Measurements from ENCODE around the gene SLC4A2.

SLC4A2 gene

DNA sequence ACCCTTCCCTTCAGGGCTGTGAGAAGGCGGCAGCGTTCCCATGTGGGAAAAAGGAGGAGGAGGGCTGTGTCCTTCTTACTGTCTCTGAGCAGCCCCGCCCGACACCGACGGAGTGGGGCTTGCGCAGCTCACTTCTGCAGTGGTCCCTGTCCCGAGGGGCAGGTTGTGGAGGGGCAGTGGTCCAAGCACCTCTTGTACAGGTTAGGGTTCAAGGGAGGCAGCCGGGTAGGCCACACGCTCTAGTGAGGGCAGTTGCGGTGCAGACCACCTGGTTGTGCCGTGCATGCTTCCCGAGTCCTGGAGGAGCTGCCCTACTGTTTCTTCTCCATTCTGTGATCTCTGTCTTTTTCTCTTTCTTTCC lies 59.6 kb downstream of the SLC4A2 start:
- TF ChIP-seq, protein P1, sequence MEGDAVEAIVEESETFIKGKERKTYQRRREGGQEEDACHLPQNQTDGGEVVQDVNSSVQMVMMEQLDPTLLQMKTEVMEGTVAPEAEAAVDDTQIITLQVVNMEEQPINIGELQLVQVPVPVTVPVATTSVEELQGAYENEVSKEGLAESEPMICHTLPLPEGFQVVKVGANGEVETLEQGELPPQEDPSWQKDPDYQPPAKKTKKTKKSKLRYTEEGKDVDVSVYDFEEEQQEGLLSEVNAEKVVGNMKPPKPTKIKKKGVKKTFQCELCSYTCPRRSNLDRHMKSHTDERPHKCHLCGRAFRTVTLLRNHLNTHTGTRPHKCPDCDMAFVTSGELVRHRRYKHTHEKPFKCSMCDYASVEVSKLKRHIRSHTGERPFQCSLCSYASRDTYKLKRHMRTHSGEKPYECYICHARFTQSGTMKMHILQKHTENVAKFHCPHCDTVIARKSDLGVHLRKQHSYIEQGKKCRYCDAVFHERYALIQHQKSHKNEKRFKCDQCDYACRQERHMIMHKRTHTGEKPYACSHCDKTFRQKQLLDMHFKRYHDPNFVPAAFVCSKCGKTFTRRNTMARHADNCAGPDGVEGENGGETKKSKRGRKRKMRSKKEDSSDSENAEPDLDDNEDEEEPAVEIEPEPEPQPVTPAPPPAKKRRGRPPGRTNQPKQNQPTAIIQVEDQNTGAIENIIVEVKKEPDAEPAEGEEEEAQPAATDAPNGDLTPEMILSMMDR (IDR thresholded peaks at IDR 0.05; ENCODE audit: borderline replicate concordance, insufficient read depth, low read depth, low read length): no peak
- H3K4me3 ChIP-seq (ENCODE audit: low read depth, low read length): no peak overlapping the region

DNA sequence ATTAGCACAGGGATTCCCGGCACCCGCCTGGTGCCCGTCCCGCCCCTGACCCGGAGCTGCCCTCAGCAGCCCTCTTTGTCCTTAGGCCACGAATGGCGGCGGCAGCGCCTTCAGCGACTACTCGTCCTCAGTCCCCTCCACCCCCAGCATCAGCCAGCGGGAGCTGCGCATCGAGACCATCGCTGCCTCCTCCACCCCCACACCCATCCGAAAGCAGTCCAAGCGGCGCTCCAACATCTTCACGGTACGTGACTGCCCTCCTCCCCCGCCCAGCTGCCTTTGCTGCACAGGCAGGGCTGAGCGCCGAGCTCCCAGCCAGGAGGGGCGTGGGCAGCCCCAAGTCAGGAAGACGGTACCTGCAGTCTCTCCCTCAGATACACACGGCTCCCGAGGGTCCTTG lies 60.5 kb downstream of the SLC4A2 start:
- TF ChIP-seq, protein P1 (IDR thresholded peaks at IDR 0.05; ENCODE audit: borderline replicate concordance, insufficient read depth, low read depth, low read length): no peak

DNA sequence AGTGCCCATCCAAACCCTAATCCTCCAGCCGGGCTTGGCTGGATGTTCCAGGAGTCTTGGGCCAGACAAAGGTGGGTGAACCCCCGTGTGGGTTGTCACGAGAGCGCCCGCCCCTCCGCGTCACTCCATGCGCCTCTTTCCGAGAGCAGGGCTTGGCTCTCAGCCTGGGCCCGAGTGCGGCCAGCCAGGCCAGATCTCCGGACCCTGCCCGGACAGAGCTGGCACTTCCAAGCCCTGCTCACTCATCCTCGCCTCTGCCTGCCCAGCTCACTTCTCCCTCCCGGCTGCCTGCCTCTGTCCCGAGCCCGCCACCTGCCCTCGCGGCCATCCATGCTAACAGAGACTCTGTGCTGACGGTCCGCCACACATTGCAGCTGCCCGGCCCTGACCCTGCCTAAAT lies 61.5 kb downstream of the SLC4A2 start:
- no peak overlapping the region for H3K4me3 ChIP-seq (ENCODE audit: low read depth, low read length)
- TF ChIP-seq, protein P1 (IDR thresholded peaks at IDR 0.05; ENCODE audit: borderline replicate concordance, insufficient read depth, low read depth, low read length): no peak

More for the DNA sequence above, 60.5 kb downstream of the SLC4A2 start:
- H3K4me3 ChIP-seq (ENCODE audit: low read depth, low read length): no peak overlapping the region

DNA sequence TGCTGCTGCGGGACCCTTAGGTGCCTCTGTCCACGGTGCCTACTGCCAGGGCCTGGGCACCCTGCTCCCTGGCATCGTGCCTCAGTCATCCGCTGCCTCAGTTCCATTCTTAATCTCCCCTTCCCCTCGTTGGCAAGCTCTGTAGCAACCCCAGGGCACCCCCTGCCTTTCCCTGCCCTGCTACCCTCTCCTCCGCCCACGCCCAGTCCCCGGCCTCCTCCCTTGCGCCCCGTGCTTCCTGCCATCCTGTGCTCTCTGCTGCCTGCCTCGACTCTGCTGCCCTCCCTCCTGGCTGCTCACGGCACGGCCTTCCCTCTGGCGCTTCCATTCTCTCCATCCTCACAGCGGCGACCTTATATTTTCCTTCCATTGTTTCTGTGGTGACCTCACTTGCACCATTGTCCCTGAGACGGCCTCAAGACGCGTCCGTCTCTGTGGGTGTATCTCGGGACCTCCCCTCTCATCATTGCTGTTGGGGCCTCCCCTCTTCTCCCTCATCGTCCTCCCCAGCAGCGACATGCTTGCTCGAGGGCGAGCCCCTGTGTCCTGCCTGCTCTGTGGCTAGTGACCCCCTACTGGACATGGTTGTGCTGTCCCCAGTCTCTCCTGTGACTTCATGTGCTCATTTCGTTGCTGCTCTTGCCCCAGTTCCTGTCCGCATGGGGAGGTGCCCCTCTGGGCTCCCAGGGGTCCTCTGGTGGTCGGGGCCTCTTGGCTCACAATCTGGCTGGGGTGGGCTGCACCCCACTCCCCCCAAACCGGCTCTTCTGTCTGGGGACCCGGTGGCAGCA lies 62.2 kb downstream of the SLC4A2 start:
- no peak overlapping the region for H3K4me3 ChIP-seq (ENCODE audit: low read depth, low read length)
- TF ChIP-seq, protein P1 (IDR thresholded peaks at IDR 0.05; ENCODE audit: borderline replicate concordance, insufficient read depth, low read depth, low read length): no peak

DNA sequence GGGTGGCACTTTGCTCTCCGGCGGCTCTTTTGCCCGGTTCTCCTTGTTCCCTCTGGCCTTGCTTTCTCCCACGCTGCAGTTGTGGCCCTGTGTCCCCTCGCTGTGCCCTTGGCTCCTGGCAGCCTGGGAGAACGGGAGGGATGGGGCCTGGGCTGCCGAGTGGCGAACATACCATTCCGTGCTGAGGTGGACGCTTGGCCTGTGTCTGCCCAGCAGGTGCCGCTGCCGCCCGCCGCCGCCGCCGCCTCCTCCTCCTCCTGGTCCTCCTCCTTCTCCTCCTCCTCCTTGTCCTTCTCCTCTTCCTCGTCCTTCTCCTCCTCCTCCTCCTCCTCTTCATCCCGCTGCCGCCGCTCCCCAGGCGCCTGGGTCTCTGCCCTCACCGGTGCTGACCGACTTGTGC lies 62.9 kb downstream of the SLC4A2 start:
- TF ChIP-seq, protein P1 (IDR thresholded peaks at IDR 0.05; ENCODE audit: borderline replicate concordance, insufficient read depth, low read depth, low read length): no peak
- no peak overlapping the region for H3K4me3 ChIP-seq (ENCODE audit: low read depth, low read length)

DNA sequence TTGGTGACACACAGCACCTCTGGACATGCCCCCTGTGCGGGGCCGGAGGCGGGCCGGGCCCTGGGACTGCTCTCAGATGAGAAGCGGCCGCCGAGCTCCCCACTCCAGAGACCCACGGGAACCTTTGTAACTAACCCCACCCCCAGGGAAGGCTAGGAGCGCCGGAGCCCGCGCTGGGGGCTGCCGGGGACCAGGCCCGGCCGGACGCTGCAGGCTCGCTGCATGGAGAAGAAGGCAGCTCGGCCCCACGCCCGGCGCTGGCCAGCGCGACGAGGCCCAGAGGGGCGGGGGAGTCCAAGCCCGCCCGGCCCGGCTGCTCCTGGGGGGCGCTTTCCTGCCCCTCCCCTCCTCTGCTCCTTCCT lies 63.4 kb downstream of the SLC4A2 start:
- TF ChIP-seq, protein P1 (IDR thresholded peaks at IDR 0.05; ENCODE audit: borderline replicate concordance, insufficient read depth, low read depth, low read length): no peak
- no peak overlapping the region for H3K4me3 ChIP-seq (ENCODE audit: low read depth, low read length)

DNA sequence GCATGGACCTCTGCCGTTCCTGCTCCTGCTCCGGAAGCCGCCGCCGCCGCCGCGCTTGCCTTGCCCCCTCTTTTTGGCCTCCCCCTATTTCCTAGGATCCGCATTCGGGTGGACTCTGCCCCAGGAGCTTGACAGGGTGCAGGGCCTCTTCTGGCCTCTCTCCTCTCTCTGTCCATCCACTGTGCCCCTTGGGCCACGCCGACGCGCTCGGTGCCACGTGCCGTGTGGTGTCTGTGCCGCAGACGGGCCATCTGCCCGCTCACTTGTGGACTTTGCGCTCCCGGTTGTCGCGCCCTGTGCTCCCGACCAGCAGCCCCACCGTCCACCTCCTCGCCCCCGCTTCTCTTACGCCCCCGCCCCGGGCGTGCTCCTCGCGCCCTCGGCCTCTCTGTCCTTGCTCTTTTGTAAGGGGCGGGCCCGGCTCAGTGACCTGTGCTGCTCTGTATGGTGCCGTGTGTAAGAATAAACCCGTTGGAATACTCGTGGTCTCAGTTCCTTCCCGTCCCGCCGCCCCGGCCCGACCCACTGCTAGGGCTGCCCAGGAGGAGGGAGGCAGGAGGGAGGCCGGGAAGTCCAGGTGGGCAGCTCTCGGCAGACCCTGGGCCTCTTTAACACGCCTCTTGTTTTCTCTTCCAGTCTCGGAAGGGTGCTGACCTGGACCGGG lies 63.9 kb downstream of the SLC4A2 start:
- no peak overlapping the region for H3K4me3 ChIP-seq (ENCODE audit: low read depth, low read length)
- TF ChIP-seq, protein P1 (IDR thresholded peaks at IDR 0.05; ENCODE audit: borderline replicate concordance, insufficient read depth, low read depth, low read length): no peak
